Stimulated activated CD4-positive, alpha-beta T cell treated with anti-CD3 and anti-CD28 coated beads, Interleukin-4, amount 100 ng/mL, for 4 hours (primary cell): Measurements from ENCODE around the gene OVOL3.
"Not testable (repeated sequence)": the region's sequence is repeated elsewhere in the genome, so short reads cannot be mapped to it uniquely, and the experiment has no call there.

ENCODE experiments used
- DNase-seq, 2 experiments: peaks; one replicate each; pipeline ENCODE4 v3.0.0-alpha.2; 2020

Gene OVOL3

GRCh38 chr19:36101550-36102327 lies 9.2 kb upstream of the OVOL3 start:
- no peak for DNase-seq

GRCh38 chr19:36103040-36103626 lies 7.8 kb upstream of the OVOL3 start:
- DNase-seq, result no peak

- no peak for DNase-seq
Observed at GRCh38 chr19:36103842-36104552, 6.9 kb upstream of the OVOL3 start.

- DNase-seq, result no peak
Observed at GRCh38 chr19:36106441-36106840, 4.5 kb upstream of the OVOL3 start.

- DNase-seq, result no peak
Observed at GRCh38 chr19:36106991-36107390, 4.0 kb upstream of the OVOL3 start.

- no peak for DNase-seq
Observed at GRCh38 chr19:36108684-36109083, 2.3 kb upstream of the OVOL3 start.

GRCh38 chr19:36111200-36111539 lies 227 bp downstream of the OVOL3 start:
- no peak for DNase-seq

GRCh38 chr19:36112678-36113077 lies 1.7 kb downstream of the OVOL3 start:
- no peak for DNase-seq

- no peak for DNase-seq
Observed at GRCh38 chr19:36113425-36113824, 2.5 kb downstream of the OVOL3 start.

GRCh38 chr19:36113894-36114720 lies 3.2 kb downstream of the OVOL3 start:
- peak; percentile 4 to 16 for DNase-seq

- DNase-seq, result peak; percentile 97 to 99
Observed at GRCh38 chr19:36114721-36115452, 3.9 kb downstream of the OVOL3 start, which contains the start of gene POLR2I. Gene POLR2I (minus strand): TSS chr19:36114875. CDS start chr19:36114856, 19 bp downstream.

- DNase-seq, result peak; percentile 84 to 93
Observed at GRCh38 chr19:36115453-36116343, 4.8 kb downstream of the OVOL3 start, which contains the start of gene TBCB. Gene TBCB (plus strand): TSS chr19:36115468. CDS start chr19:36115561, 93 bp downstream.

- no peak for DNase-seq
Observed at GRCh38 chr19:36116344-36116637, 5.3 kb downstream of the OVOL3 start.

- no peak for DNase-seq
Observed at GRCh38 chr19:36120092-36120983, 9.4 kb downstream of the OVOL3 start.

- DNase-seq, result no peak
Observed at GRCh38 chr19:36120984-36121358, 10.0 kb downstream of the OVOL3 start.

GRCh38 chr19:36121486-36122124 lies 10.7 kb downstream of the OVOL3 start:
- no peak for DNase-seq

GRCh38 chr19:36125557-36125956 lies 14.6 kb downstream of the OVOL3 start:
- DNase-seq, result no peak

- no peak for DNase-seq
Observed at GRCh38 chr19:36128392-36128736, 17.4 kb downstream of the OVOL3 start.

GRCh38 chr19:36131221-36131620 lies 20.3 kb downstream of the OVOL3 start:
- not testable (repeated sequence) for DNase-seq

GRCh38 chr19:36134867-36135266 lies 23.9 kb downstream of the OVOL3 start:
- not testable (repeated sequence) for DNase-seq
